HFFc6 (cell line): ENCODE measurements around the gene JAKMIP1. TPM values are rescaled to one million over a fixed set of nuclear protein-coding genes. Genes with fewer than 3 reads are reported as not detected.

ENCODE experiments used
- DNase-seq: peaks from one replicate; pipeline ENCODE4 v3.0.0-alpha.2; 2018
- H3K27ac Mint-ChIP-seq: 2 replicates; pipeline ENCODE4 v1.8.0; 2020; ENCODE audit warnings: mild to moderate bottlenecking, mixed read lengths
- H3K27me3 Mint-ChIP-seq: 2 replicates; pipeline ENCODE4 v1.8.0; 2021; ENCODE audit warnings: mild to moderate bottlenecking, moderate library complexity, mixed read lengths; ENCODE audit not compliant: insufficient read depth
- H3K36me3 Mint-ChIP-seq: 2 replicates; pipeline ENCODE4 v1.8.0; 2021; ENCODE audit warnings: low read depth, mixed read lengths
- H3K4me1 Mint-ChIP-seq: 2 replicates; pipeline ENCODE4 v1.8.0; 2020; ENCODE audit warnings: low read depth, mixed read lengths
- H3K4me3 Mint-ChIP-seq: 2 replicates; pipeline ENCODE4 v1.8.0; 2020; ENCODE audit warnings: mild to moderate bottlenecking, moderate library complexity, mixed read lengths
- H3K9me3 Mint-ChIP-seq: 2 replicates; pipeline ENCODE4 v1.8.0; 2020; ENCODE audit warnings: mild to moderate bottlenecking, mixed read lengths
- total RNA-seq, 6 experiments: library from RNA; stranded (reverse); fragmentation: NEBNext Ultra II Directional; extraction: Animal tissue kit (Norgen Biotek cat#: 25700); gene quantifications; 2 replicates in 1 of 6; 3 replicates in 5 of 6; pipeline ENCODE4 v1.2.3, GENCODE V29; 2021
- TF ChIP-seq, protein P1 (sequence below): fragments of 200-600 bp; sonication (generic); IDR thresholded peaks from 2 replicates; pipeline ENCODE4 v1.5.0; 2021; ENCODE audit warnings: antibody characterized with exemption, mild to moderate bottlenecking

JAKMIP1 gene
- total RNA-seq, 6 experiments from 2014 or later = not detected

- Mint-ChIP-seq H3K9me3 (peaks cover 14% of the 10 kb centered on the region; the same call in 1 of the 2 replicates), H3K27ac (no peak overlapping the region), H3K36me3 (no peaks in the 10 kb centered on the region), H3K27me3 (peaks cover 8% of the 10 kb centered on the region), H3K4me1 (no peaks in the 10 kb centered on the region), H3K4me3 (no peak overlapping the region)
- DNase-seq = no peak
- TF ChIP-seq, protein P1, sequence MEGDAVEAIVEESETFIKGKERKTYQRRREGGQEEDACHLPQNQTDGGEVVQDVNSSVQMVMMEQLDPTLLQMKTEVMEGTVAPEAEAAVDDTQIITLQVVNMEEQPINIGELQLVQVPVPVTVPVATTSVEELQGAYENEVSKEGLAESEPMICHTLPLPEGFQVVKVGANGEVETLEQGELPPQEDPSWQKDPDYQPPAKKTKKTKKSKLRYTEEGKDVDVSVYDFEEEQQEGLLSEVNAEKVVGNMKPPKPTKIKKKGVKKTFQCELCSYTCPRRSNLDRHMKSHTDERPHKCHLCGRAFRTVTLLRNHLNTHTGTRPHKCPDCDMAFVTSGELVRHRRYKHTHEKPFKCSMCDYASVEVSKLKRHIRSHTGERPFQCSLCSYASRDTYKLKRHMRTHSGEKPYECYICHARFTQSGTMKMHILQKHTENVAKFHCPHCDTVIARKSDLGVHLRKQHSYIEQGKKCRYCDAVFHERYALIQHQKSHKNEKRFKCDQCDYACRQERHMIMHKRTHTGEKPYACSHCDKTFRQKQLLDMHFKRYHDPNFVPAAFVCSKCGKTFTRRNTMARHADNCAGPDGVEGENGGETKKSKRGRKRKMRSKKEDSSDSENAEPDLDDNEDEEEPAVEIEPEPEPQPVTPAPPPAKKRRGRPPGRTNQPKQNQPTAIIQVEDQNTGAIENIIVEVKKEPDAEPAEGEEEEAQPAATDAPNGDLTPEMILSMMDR = no peak
These were observed 10.8 kb downstream of the JAKMIP1 start for GRCh38 chr4:6189511-6189910.

DNA sequence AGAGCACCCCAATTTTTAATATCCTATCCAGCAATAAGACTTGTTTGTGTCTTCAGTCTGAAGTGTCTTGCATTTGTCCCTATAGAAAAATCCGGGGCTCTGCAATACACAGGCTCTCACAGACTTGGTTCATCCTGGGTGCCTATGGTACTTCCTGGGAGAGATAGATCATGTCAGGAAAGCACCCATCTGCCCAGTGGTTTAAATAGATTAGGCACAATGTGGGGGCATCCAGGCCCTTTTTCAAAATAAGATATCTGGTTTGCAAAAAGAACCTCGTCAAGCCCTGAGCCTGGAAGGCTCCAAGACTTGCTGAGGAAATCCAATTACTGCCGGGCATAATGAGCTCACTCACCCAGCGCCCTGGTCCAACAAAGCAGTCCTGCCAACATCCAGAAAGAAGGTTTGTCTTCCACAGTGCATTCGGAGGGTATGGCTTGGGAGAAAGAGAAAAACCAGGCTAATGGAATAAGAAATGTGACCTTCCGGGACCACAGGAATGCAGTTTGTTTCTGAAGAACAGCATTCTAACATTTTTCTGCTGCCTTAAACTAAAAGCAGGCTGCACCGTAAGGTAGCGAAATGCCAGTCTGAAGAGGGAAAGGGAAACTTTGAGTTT is 11.6 kb downstream of the JAKMIP1 start:
- H3K36me3 Mint-ChIP-seq = no peaks in the 10 kb centered on the region

DNA sequence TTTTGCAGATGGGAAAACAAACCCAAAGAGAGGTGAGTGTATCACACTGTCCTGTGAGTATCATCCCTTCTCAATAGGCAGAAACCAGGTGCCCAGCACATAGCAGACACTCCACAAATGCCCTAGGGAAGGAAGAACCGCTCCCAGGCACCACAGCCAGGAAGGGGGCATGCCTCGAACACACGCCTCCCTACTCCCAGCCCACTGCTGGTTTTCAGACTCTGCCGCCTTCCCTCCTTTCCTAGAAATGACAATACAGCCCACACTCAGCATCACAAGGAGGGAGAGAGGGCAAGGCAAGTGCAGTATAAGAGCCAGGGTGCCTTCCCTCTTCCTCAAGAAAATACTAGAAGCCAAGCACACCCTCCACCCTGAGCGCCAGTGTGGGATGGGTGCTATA is 16.2 kb downstream of the JAKMIP1 start:
- no peak overlapping the region for H3K27ac Mint-ChIP-seq

More for the DNA sequence above, 11.6 kb downstream of the JAKMIP1 start:
- Mint-ChIP-seq H3K4me1 (no peaks in the 10 kb centered on the region), H3K4me3 (no peak overlapping the region), H3K9me3 (peaks cover 11% of the 10 kb centered on the region; the same call in 1 of the 2 replicates), H3K27ac (no peak overlapping the region), H3K27me3 (peaks cover 6% of the 10 kb centered on the region)
- peak; percentile 4 for DNase-seq
- TF ChIP-seq, protein P1 = no peak

DNA sequence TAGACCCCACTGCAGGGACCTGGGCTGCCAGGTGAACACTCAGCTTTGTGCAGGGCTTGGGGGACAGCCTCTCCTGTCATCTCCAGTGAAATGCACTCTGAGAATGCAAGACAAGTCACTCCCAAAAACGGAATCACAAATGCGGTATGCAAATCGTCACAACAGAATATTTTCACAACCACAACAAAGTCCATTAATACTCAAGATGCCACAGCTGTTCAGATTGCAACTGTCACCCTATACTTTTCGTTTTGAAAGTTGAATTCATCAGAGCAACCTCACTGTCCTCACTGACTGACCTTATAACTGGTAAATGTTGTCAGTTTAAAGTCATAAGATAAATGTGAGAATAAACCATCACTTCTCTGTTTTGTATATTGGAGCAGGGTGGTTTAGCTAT is 16.6 kb downstream of the JAKMIP1 start:
- H3K27me3 Mint-ChIP-seq = peaks cover 1% of the 10 kb centered on the region
- no peak overlapping the region for H3K4me3 Mint-ChIP-seq
- peaks cover 28% of the 10 kb centered on the region for H3K9me3 Mint-ChIP-seq
- H3K4me1 Mint-ChIP-seq = no peaks in the 10 kb centered on the region
- TF ChIP-seq, protein P1 = no peak
- H3K36me3 Mint-ChIP-seq = no peaks in the 10 kb centered on the region
- no peak overlapping the region for H3K27ac Mint-ChIP-seq
- no peak for DNase-seq

More for the DNA sequence above, 16.2 kb downstream of the JAKMIP1 start:
- DNase-seq = no peak
- TF ChIP-seq, protein P1 = no peak
- Mint-ChIP-seq H3K27me3 (peaks cover 1% of the 10 kb centered on the region), H3K4me3 (no peak overlapping the region), H3K4me1 (no peaks in the 10 kb centered on the region), H3K36me3 (no peaks in the 10 kb centered on the region), H3K9me3 (peaks cover 27% of the 10 kb centered on the region)

DNA sequence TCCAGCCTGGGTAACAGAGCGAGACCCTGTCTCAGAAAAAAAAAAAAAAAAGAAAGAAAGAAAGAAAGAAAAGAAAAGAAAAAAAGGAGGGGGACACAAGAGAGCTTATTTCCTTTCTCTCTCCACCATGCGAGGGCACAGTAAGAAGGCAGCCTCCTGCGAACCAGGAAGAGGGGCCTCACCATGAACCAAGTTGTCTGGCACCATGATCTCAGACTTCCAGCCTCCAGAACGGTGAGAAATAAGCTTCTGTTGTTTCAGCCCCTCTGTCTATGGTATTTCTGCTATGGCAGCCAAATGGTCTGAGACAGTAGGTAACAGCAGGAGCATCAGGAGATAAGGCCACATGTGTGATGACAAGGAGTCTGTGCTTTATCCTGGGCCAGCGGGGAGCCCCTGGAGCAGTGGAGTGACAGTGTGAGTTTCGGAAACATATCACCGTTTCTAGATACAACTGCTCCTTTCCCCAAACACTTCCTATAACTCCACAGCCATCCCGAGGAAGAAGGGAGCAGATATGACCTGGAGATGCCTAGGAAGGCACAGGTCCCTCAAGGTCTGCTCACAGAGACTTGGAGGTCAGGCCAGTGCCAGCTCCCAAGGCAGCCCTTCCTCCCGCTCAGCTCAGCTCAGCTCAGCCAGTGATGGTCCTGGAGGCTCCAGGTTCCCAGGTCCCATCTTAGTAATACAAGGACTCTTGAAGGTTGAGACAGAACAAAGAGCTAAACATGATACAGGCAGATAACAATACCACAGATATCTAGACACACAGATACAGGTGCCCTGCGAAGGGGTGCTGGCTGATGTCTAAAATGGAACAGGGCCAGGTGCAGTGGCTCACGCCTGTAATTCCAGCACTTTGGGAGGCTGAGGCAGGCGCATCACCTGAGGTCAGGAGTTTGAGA is 17.7 kb downstream of the JAKMIP1 start:
- H3K4me1 Mint-ChIP-seq = no peaks in the 10 kb centered on the region
- H3K4me3 Mint-ChIP-seq = no peak overlapping the region
- H3K27ac Mint-ChIP-seq = no peak overlapping the region
- 0 out of 2 replicates have a peak, but pooled peaks cover 5% of the 10 kb centered on the region for H3K36me3 Mint-ChIP-seq
- no peak for DNase-seq
- TF ChIP-seq, protein P1 = no peak
- peaks cover 1% of the 10 kb centered on the region for H3K27me3 Mint-ChIP-seq
- H3K9me3 Mint-ChIP-seq = peaks cover 32% of the 10 kb centered on the region
